Activated CD8-positive, alpha-beta T cell treated with anti-CD3 and anti-CD28 coated beads for 36 hours (primary cell): ENCODE data around the gene PCDH1. TPM values are rescaled to one million over a fixed set of nuclear protein-coding genes. Genes with fewer than 3 reads are reported as not detected.

Experiments
- ATAC-seq: fragments of 200-7000 bp; cut with Tn5 transposase; one replicate; pipeline ENCODE4 v1.10.0; 2021; ENCODE audit warnings: mild to moderate bottlenecking, moderate library complexity
- CTCF ChIA-PET: fragments of 350-600 bp; sonication (Branson Sonifier 250); formaldehyde crosslinking; loops from one replicate; lab custom pipeline; 2021; ENCODE audit warnings: antibody characterized with exemption; lab: Charles Lee
- POLR2A ChIA-PET: fragments of 350-600 bp; sonication (Branson Sonifier 250); formaldehyde crosslinking; loops from one replicate; lab custom pipeline; 2021; ENCODE audit warnings: antibody characterized with exemption; lab: Charles Lee
- DNase-seq: peaks from one replicate; pipeline ENCODE4 v3.0.0-alpha.2; 2020
- H3K27ac Mint-ChIP-seq: one replicate; pipeline ENCODE4 v1.8.0; 2021; ENCODE audit warnings: mild to moderate bottlenecking, mixed read lengths
- H3K27me3 Mint-ChIP-seq: one replicate; pipeline ENCODE4 v1.8.0; 2021; ENCODE audit warnings: mixed read lengths
- H3K36me3 Mint-ChIP-seq: one replicate; pipeline ENCODE4 v1.8.0; 2021; ENCODE audit warnings: low read depth, mixed read lengths
- H3K4me1 Mint-ChIP-seq: one replicate; pipeline ENCODE4 v1.8.0; 2021; ENCODE audit warnings: low read depth, mixed read lengths
- H3K4me3 Mint-ChIP-seq: one replicate; pipeline ENCODE4 v1.8.0; 2021; ENCODE audit warnings: mild to moderate bottlenecking, moderate library complexity, mixed read lengths
- H3K9me3 Mint-ChIP-seq: one replicate; pipeline ENCODE4 v1.8.0; 2021; ENCODE audit warnings: mixed read lengths
- CTCF ChIP-seq: fragments of 200-600 bp; IDR thresholded peaks from one replicate; pipeline ENCODE4 v1.8.0; 2022; ENCODE audit warnings: antibody characterized with exemption, mild to moderate bottlenecking
- intact Hi-C: fragments of 100-400 bp; cut with micrococcal nuclease; formaldehyde crosslinking; loops from one replicate; pipeline ENCODE4 v1.10.0; 2022
- total RNA-seq, 2 experiments: library from RNA; stranded (reverse); gene quantifications; one replicate each; pipeline ENCODE4 v1.2.3, GENCODE V29; 2021

The PCDH1 gene
- total RNA-seq, 2 experiments from 2014 or later: 0.87 TPM; not detected in 1

GRCh38 chr5:141858079-141858765 is 20.0 kb downstream of the PCDH1 start:
- H3K4me1 Mint-ChIP-seq: no peaks in the 10 kb centered on the region
- intact Hi-C loops: no loop called here
- ATAC-seq: no peak
- H3K27me3 Mint-ChIP-seq: peaks cover 6% of the 10 kb centered on the region
- H3K27ac Mint-ChIP-seq: no peak overlapping the region
- DNase-seq: no peak
- CTCF ChIA-PET: interaction anchor here (0.8 to 3.0 kb wide), 2 partner anchors 21 to 32 kb away, joined by 3 to 13 read pairs; partner anchors contain the start of gene PCDH1
- no peaks in the 10 kb centered on the region for H3K9me3 Mint-ChIP-seq
- H3K36me3 Mint-ChIP-seq: no peaks in the 10 kb centered on the region
- POLR2A ChIA-PET: no interaction called here
- TF ChIP-seq CTCF: no peak
- no peak overlapping the region for H3K4me3 Mint-ChIP-seq

- no peak overlapping the region for H3K27ac Mint-ChIP-seq
- H3K9me3 Mint-ChIP-seq: no peaks in the 10 kb centered on the region
- H3K4me1 Mint-ChIP-seq: no peaks in the 10 kb centered on the region
- intact Hi-C loops: no loop called here
- no peak for TF ChIP-seq CTCF
- CTCF ChIA-PET: interaction anchor here (0.8 to 3.0 kb wide), 2 partner anchors 22 to 31 kb away, joined by 3 to 13 read pairs; partner anchors contain the start of gene PCDH1
- no peaks in the 10 kb centered on the region for H3K36me3 Mint-ChIP-seq
- H3K4me3 Mint-ChIP-seq: no peak overlapping the region
- DNase-seq: no peak
- peaks cover 6% of the 10 kb centered on the region for H3K27me3 Mint-ChIP-seq
- no peak for ATAC-seq
- POLR2A ChIA-PET: no interaction called here
Observed at GRCh38 chr5:141857226-141857625, 21.0 kb downstream of the PCDH1 start.

- Mint-ChIP-seq H3K36me3 (no peaks in the 10 kb centered on the region), H3K27me3 (peaks cover 6% of the 10 kb centered on the region), H3K27ac (no peak overlapping the region), H3K4me3 (no peak overlapping the region), H3K9me3 (no peaks in the 10 kb centered on the region), H3K4me1 (no peaks in the 10 kb centered on the region)
- intact Hi-C loops: no loop called here
- ChIA-PET CTCF (interaction anchor here (0.6 kb wide), 1 partner anchor 24 kb away, joined by 3 read pairs; no protein-coding TSS in a partner anchor), POLR2A (no interaction called here)
- DNase-seq: no peak
- no peak for TF ChIP-seq CTCF
- no peak for ATAC-seq
Observed at GRCh38 chr5:141856037-141856790, 22.0 kb downstream of the PCDH1 start.

GRCh38 chr5:141855265-141856036 is 22.8 kb downstream of the PCDH1 start:
- DNase-seq (no peak), ATAC-seq (no peak)
- Mint-ChIP-seq H3K9me3 (no peaks in the 10 kb centered on the region), H3K36me3 (no peaks in the 10 kb centered on the region), H3K27me3 (peaks cover 6% of the 10 kb centered on the region), H3K4me1 (no peaks in the 10 kb centered on the region), H3K27ac (no peak overlapping the region), H3K4me3 (no peak overlapping the region)
- ChIA-PET POLR2A (no interaction called here), CTCF (interaction anchor here (1.7 kb wide), 1 partner anchor 24 kb away, joined by 4 read pairs; no protein-coding TSS in a partner anchor)
- intact Hi-C loops: no loop called here
- TF ChIP-seq CTCF: no peak
